Liver (tissue), 9 donors: ENCODE data around the gene MAPK8IP3. TPM values are rescaled to one million over a fixed set of nuclear protein-coding genes. Genes with fewer than 3 reads are reported as not detected.

Experiments used
- DNase-seq: peaks from one replicate; pipeline ENCODE4 v3.0.0-alpha.2; 2017; ENCODE audit warnings: low spot score
- H3K27ac ChIP-seq, 2 donors: one replicate each; pipeline ENCODE4 v1.7.0; 2013; ENCODE audit warnings: inconsistent platforms in 2 of 2, low read length in 2 of 2, control low read depth in 1 of 2, low read depth in 1 of 2, mild to moderate bottlenecking in 1 of 2
- H3K27me3 ChIP-seq, 4 donors: one replicate each; pipeline versions ENCODE4 v1.6.1 to v1.7.0; 2013; ENCODE audit warnings: low read length in 3 of 4, inconsistent platforms in 1 of 4, mild to moderate bottlenecking in 1 of 4, moderate library complexity in 1 of 4; ENCODE audit not compliant: control insufficient read depth in 4 of 4, insufficient read depth in 4 of 4
- H3K36me3 ChIP-seq, 4 donors: one replicate each; pipeline versions ENCODE4 v1.6.1 to v1.7.0; 2013; ENCODE audit warnings: low read length in 3 of 4, mild to moderate bottlenecking in 3 of 4, low read depth in 1 of 4, moderate library complexity in 1 of 4; ENCODE audit not compliant: control insufficient read depth in 4 of 4, insufficient read depth in 3 of 4
- H3K4me1 ChIP-seq, 4 donors: one replicate each; pipeline versions ENCODE4 v1.6.1 to v1.7.0; 2013; ENCODE audit warnings: low read length in 3 of 4, mild to moderate bottlenecking in 3 of 4, moderate library complexity in 1 of 4; ENCODE audit not compliant: control insufficient read depth in 4 of 4, insufficient read depth in 4 of 4
- H3K4me3 ChIP-seq, 3 donors: one replicate each; pipeline versions ENCODE4 v1.6.1 to v1.7.0; 2013; ENCODE audit warnings: low read length in 3 of 3, control low read depth in 1 of 3, low read depth in 1 of 3, mild to moderate bottlenecking in 1 of 3
- H3K9ac ChIP-seq, 2 donors: one replicate each; pipeline ENCODE4 v1.7.0; 2013; ENCODE audit warnings: low read length in 2 of 2, mild to moderate bottlenecking in 2 of 2, moderate library complexity in 2 of 2, control low read depth in 1 of 2, low read depth in 1 of 2
- H3K9me3 ChIP-seq, 4 donors: one replicate each; pipeline versions ENCODE4 v1.6.1 to v1.7.0; 2013; ENCODE audit warnings: low read length in 3 of 4; ENCODE audit not compliant: control insufficient read depth in 4 of 4
- ATF3 ChIP-seq: IDR thresholded peaks from 2 replicates; pipeline ENCODE4 v1.6.1; 2016; ENCODE audit warnings: antibody characterized with exemption
- CTCF ChIP-seq: fragments of 150-350 bp; IDR thresholded peaks from 2 replicates; pipeline ENCODE4 v1.5.1; 2017; ENCODE audit warnings: improper control_type of control experiment, low read depth, low read length; ENCODE audit not compliant: missing input control
- EGR1 ChIP-seq, 2 donors: IDR thresholded peaks; 2 replicates each; pipeline ENCODE4 v1.6.1; 2016 to 2018; ENCODE audit warnings: antibody characterized with exemption in 2 of 2, low read depth in 2 of 2
- FOXA1 ChIP-seq: IDR thresholded peaks from 2 replicates; pipeline ENCODE4 v1.6.1; 2016; ENCODE audit warnings: antibody characterized with exemption
- FOXA2 ChIP-seq: IDR thresholded peaks from 2 replicates; pipeline ENCODE4 v1.6.1; 2016; ENCODE audit warnings: antibody characterized with exemption
- GABPA ChIP-seq, 2 donors: IDR thresholded peaks in 1 of 2; conservative IDR thresholded peaks in 1 of 2; 2 replicates each; pipeline ENCODE4 v1.6.1; 2016; ENCODE audit warnings: antibody characterized with exemption in 2 of 2, mild to moderate bottlenecking in 1 of 2, moderate library complexity in 1 of 2
- HNF4A ChIP-seq, 2 donors: conservative IDR thresholded peaks; 2 replicates each; pipeline ENCODE4 v1.6.1; 2016; ENCODE audit warnings: antibody characterized with exemption in 2 of 2, mild to moderate bottlenecking in 2 of 2
- HNF4G ChIP-seq: IDR thresholded peaks from 2 replicates; pipeline ENCODE4 v1.6.1; 2016; ENCODE audit warnings: antibody characterized with exemption
- JUND ChIP-seq, 2 donors: IDR thresholded peaks; 2 replicates each; pipeline ENCODE4 v1.6.1; 2016; ENCODE audit warnings: antibody characterized with exemption in 2 of 2
- MAX ChIP-seq: IDR thresholded peaks from 2 replicates; pipeline ENCODE4 v1.6.1; 2016; ENCODE audit warnings: antibody characterized with exemption
- NR2F2 ChIP-seq: IDR thresholded peaks from 2 replicates; pipeline ENCODE4 v1.6.1; 2016; ENCODE audit warnings: antibody characterized with exemption
- RAD21 ChIP-seq, 2 donors: IDR thresholded peaks; 2 replicates each; pipeline ENCODE4 v1.6.1; 2016; ENCODE audit warnings: antibody characterized with exemption in 2 of 2, mild to moderate bottlenecking in 2 of 2
- REST ChIP-seq: IDR thresholded peaks from 2 replicates; pipeline ENCODE4 v1.6.1; 2016; ENCODE audit warnings: antibody characterized with exemption, mild to moderate bottlenecking
- RXRA ChIP-seq, 2 donors: IDR thresholded peaks; 2 replicates each; pipeline ENCODE4 v1.6.1; 2017 to 2018; ENCODE audit warnings: antibody characterized with exemption in 2 of 2, mild to moderate bottlenecking in 1 of 2
- SP1 ChIP-seq: IDR thresholded peaks from 2 replicates; pipeline ENCODE4 v1.6.1; 2018; ENCODE audit warnings: antibody characterized with exemption, mild to moderate bottlenecking
- TAF1 ChIP-seq: conservative IDR thresholded peaks from 2 replicates; pipeline ENCODE4 v1.6.1; 2016; ENCODE audit warnings: antibody characterized with exemption, mild to moderate bottlenecking
- YY1 ChIP-seq: IDR thresholded peaks from 2 replicates; pipeline ENCODE4 v1.6.1; 2016; ENCODE audit warnings: antibody characterized with exemption, mild to moderate bottlenecking
- ZBTB33 ChIP-seq: IDR thresholded peaks from 2 replicates; pipeline ENCODE4 v1.6.1; 2016; ENCODE audit warnings: antibody characterized with exemption
- WGBS: extraction: QIAGEN DNeasy Blood & Tissue Kit; methylation state at CpG from one replicate; pipeline ENCODE4 v1.1.7; 2013; 5-methylcytosine and 5-hydroxymethylcytosine counted together
- polyA plus RNA-seq, 2 donors: library from polyadenylated mRNA; stranded (reverse) in 1 of 2; unstranded in 1 of 2; fragments of 200-250 nt in 1 of 2; fragments of >200 nt in 1 of 2; fragmentation: Nextera tagmentation in 1 of 2; extraction: Ambion mirVana in 1 of 2; gene quantifications; one replicate each; pipeline versions ENCODE4 v1.2.1 to v1.2.3, GENCODE V29; 2013 to 2015
- total RNA-seq, 2 donors: library from RNA; depleted of rRNA; stranded (reverse); fragments of >200 nt; gene quantifications; one replicate each; pipeline ENCODE4 v1.2.3, GENCODE V29; 2014
- donor health status: healthy.
- donor health status: healthy.
- donor health status: healthy.
- donor health status: healthy.
- donor health status: healthy.

MAPK8IP3 gene
- total and polyA plus RNA-seq, 4 donors: 4.1 to 43.0 (median 9.3) TPM

- Histone ChIP-seq H3K4me3 (no peak overlapping the region), H3K9me3 (no peaks in the 10 kb centered on the region), H3K4me1 (peaks cover 10 to 57% (median 33%) of the 10 kb centered on the region in 4 donors), H3K9ac (no peak overlapping the region), H3K27me3 (no peaks in the 10 kb centered on the region), H3K27ac (no peak overlapping the region), H3K36me3 (peaks cover 0 to 18% (median 10%) of the 10 kb centered on the region in 4 donors)
- DNase-seq: no peak
- 92% methylated on average over 7 of the region's 7 CpGs for WGBS
- TF ChIP-seq SP1 (no peak), HNF4G (no peak), TAF1 (no peak), REST (no peak), YY1 (no peak), ZBTB33 (no peak), EGR1 (IDR thresholded peaks at IDR 0.05; ENCODE audit: low read depth in 2 of 2) (no peak), HNF4A (conservative IDR thresholded peaks at IDR 0.05) (no peak), GABPA (IDR thresholded peaks at IDR 0.05 in 1 of 2, conservative IDR thresholded peaks at IDR 0.05 in 1 of 2) (no peak), FOXA1 (no peak), MAX (no peak), JUND (IDR thresholded peaks at IDR 0.05) (no peak), CTCF (no peak), RAD21 (IDR thresholded peaks at IDR 0.05) (no peak), RXRA (IDR thresholded peaks at IDR 0.05) (no peak), NR2F2 (no peak), FOXA2 (no peak), ATF3 (no peak)
Observed at GRCh38 chr16:1774448-1774780, 68.4 kb downstream of the MAPK8IP3 start.
